CD4-positive, CD25-positive, alpha-beta regulatory T cell (primary cell): ENCODE results near the gene PRLHR. TPM values are rescaled to one million over a fixed set of nuclear protein-coding genes. Genes with fewer than 3 reads are reported as not detected.

Source experiments
- ATAC-seq, 2 donors: fragments of 150-1000 bp; cut with Tn5 transposase; one replicate each; pipeline ENCODE4 v1.10.0; 2021; ENCODE audit warnings: low read depth in 2 of 2, moderate number of reproducible peaks in 2 of 2, moderate library complexity in 1 of 2
- DNase-seq, 3 donors: peaks; one replicate each; pipeline versions ENCODE4 v3.0.0 to v3.0.0-alpha.2; 2012 to 2022; ENCODE audit warnings: mixed read lengths in 1 of 3
- H3K27ac ChIP-seq: one replicate; pipeline ENCODE4 v1.7.0; 2013; ENCODE audit warnings: mild to moderate bottlenecking, low read length; ENCODE audit not compliant: insufficient read depth, poor library complexity, severe bottlenecking
- H3K27me3 ChIP-seq: one replicate; pipeline ENCODE4 v1.7.0; 2013; ENCODE audit warnings: low read length; ENCODE audit not compliant: control insufficient read depth, insufficient read depth
- H3K36me3 ChIP-seq: one replicate; pipeline ENCODE4 v1.7.0; 2013; ENCODE audit warnings: mild to moderate bottlenecking, low read length, moderate library complexity; ENCODE audit not compliant: control insufficient read depth, insufficient read depth
- H3K4me1 ChIP-seq: 2 replicates; pipeline ENCODE4 v1.7.0; 2013; ENCODE audit warnings: mild to moderate bottlenecking, low read length; ENCODE audit not compliant: insufficient read depth, control insufficient read depth, poor library complexity, severe bottlenecking
- H3K4me3 ChIP-seq: one replicate; pipeline ENCODE4 v1.7.0; 2013; ENCODE audit warnings: low read depth, mild to moderate bottlenecking, low read length, moderate library complexity
- H3K9me3 ChIP-seq, 2 experiments: 1 replicate in 1 of 2; 2 replicates in 1 of 2; pipeline ENCODE4 v1.7.0; 2013; ENCODE audit warnings: low read length in 2 of 2, mild to moderate bottlenecking in 1 of 2, moderate library complexity in 1 of 2; ENCODE audit not compliant: control insufficient read depth in 2 of 2
- H3K27ac Mint-ChIP-seq, 3 donors: one replicate each; pipeline ENCODE4 v1.8.0; 2020 to 2022; ENCODE audit warnings: mild to moderate bottlenecking in 3 of 3, mixed read lengths in 3 of 3, moderate library complexity in 2 of 3
- H3K27me3 Mint-ChIP-seq: one replicate; pipeline ENCODE4 v1.8.0; 2022; ENCODE audit warnings: mild to moderate bottlenecking, mixed read lengths
- H3K36me3 Mint-ChIP-seq: one replicate; pipeline ENCODE4 v1.8.0; 2020; ENCODE audit warnings: mixed read lengths
- H3K4me1 Mint-ChIP-seq, 4 donors: one replicate each; pipeline ENCODE4 v1.8.0; 2020 to 2022; ENCODE audit warnings: mixed read lengths in 4 of 4, mild to moderate bottlenecking in 1 of 4
- H3K4me3 Mint-ChIP-seq, 4 donors: one replicate each; pipeline ENCODE4 v1.8.0; 2020 to 2022; ENCODE audit warnings: mild to moderate bottlenecking in 4 of 4, mixed read lengths in 4 of 4, moderate library complexity in 3 of 4
- H3K9me3 Mint-ChIP-seq, 7 donors: one replicate each; pipeline ENCODE4 v1.8.0; 2020 to 2022; ENCODE audit warnings: mixed read lengths in 7 of 7, mild to moderate bottlenecking in 3 of 7, moderate library complexity in 2 of 7
- polyA plus RNA-seq, 4 donors: library from polyadenylated mRNA; unstranded; fragments of 300-500 nt; fragmentation: Illumina TruSeq; gene quantifications; one replicate each; pipeline ENCODE4 v1.2.3, GENCODE V29; 2021
- total RNA-seq: library from RNA; stranded (reverse); gene quantifications from one replicate; pipeline ENCODE4 v1.2.3, GENCODE V29; 2022

PRLHR gene
- total and polyA plus RNA-seq, 5 donors from 2014 or later = not detected

DNA sequence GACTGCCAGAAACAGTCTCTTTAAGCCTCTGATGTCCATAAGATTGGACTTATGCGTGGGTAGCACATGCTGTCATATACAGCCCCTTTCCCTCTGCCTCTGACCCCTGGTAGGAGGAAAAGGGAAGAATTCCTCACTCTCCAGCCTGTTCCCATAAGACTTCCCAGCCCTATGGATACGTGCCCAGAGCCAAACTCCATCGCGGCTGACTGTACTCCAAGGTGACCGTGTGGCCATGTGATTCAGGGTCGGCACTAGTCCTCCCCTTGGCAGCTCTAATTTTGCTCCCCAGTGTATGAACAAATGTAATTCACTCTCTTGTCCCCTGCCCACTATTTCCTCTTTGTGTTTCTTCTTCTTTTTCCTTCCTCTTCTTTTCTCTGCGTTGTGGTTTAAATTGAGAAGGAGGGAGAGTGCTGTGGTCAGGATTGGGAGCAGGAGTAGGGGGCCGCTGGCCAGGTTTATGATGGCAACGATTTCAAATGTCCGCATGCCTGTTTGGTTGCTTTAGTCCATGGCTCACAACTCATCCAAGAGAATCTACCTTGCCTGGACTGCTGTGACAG, 43.8 kb downstream of the PRLHR start:
- no peaks in the 10 kb centered on the region for H3K36me3 Mint-ChIP-seq
- no peaks in the 10 kb centered on the region for H3K4me1 ChIP-seq

GRCh38 chr10:118547282-118547681, 48.2 kb downstream of the PRLHR start:
- Histone ChIP-seq H3K4me3 (no peak overlapping the region), H3K27me3 (peaks cover 19% of the 10 kb centered on the region), H3K27ac (no peak overlapping the region), H3K36me3 (no peaks in the 10 kb centered on the region), H3K9me3 (no peaks in the 10 kb centered on the region), H3K4me1 (no peaks in the 10 kb centered on the region)
- H3K4me1 Mint-ChIP-seq = peaks cover 0 to 4% (median 0%) of the 10 kb centered on the region in 4 donors
- no peaks in the 10 kb centered on the region for H3K36me3 Mint-ChIP-seq
- H3K9me3 Mint-ChIP-seq = no peaks in the 10 kb centered on the region
- ATAC-seq (no peak), DNase-seq (no peak)
- no peak overlapping the region for H3K27ac Mint-ChIP-seq
- H3K27me3 Mint-ChIP-seq = peaks cover 42% of the 10 kb centered on the region
- no peak overlapping the region for H3K4me3 Mint-ChIP-seq

More for the DNA sequence above, 43.8 kb downstream of the PRLHR start:
- no peak overlapping the region for H3K4me3 ChIP-seq
- DNase-seq (no peak), ATAC-seq (no peak)
- H3K27me3 ChIP-seq = peaks cover 24% of the 10 kb centered on the region
- H3K9me3 ChIP-seq = no peaks in the 10 kb centered on the region
- H3K36me3 ChIP-seq = no peaks in the 10 kb centered on the region
- peaks cover 52% of the 10 kb centered on the region for H3K27me3 Mint-ChIP-seq
- H3K27ac Mint-ChIP-seq = no peak overlapping the region
- H3K27ac ChIP-seq = no peak overlapping the region
- peaks cover 0 to 3% (median 1%) of the 10 kb centered on the region in 7 donors for H3K9me3 Mint-ChIP-seq
- H3K4me1 Mint-ChIP-seq = no peaks in the 10 kb centered on the region
- H3K4me3 Mint-ChIP-seq = no peak overlapping the region

- no peak overlapping the region for H3K27ac Mint-ChIP-seq
- no peaks in the 10 kb centered on the region for H3K36me3 Mint-ChIP-seq
- H3K36me3 ChIP-seq = no peaks in the 10 kb centered on the region
- no peak overlapping the region for H3K27ac ChIP-seq
- no peaks in the 10 kb centered on the region for H3K9me3 Mint-ChIP-seq
- H3K4me3 ChIP-seq = no peak overlapping the region
- H3K9me3 ChIP-seq = no peaks in the 10 kb centered on the region
- no peak overlapping the region for H3K4me3 Mint-ChIP-seq
- H3K4me1 Mint-ChIP-seq = peaks cover 0 to 4% (median 0%) of the 10 kb centered on the region in 4 donors
- H3K4me1 ChIP-seq = no peaks in the 10 kb centered on the region
- H3K27me3 ChIP-seq = peaks cover 14% of the 10 kb centered on the region
- no peak for ATAC-seq
- DNase-seq = no peak
- H3K27me3 Mint-ChIP-seq = peaks cover 41% of the 10 kb centered on the region
Measured at GRCh38 chr10:118546479-118546878, 49.0 kb downstream of the PRLHR start.

- Histone ChIP-seq H3K4me1 (no peaks in the 10 kb centered on the region), H3K9me3 (no peaks in the 10 kb centered on the region), H3K36me3 (no peaks in the 10 kb centered on the region), H3K27me3 (peaks cover 14% of the 10 kb centered on the region), H3K27ac (no peak overlapping the region), H3K4me3 (no peak overlapping the region)
- Mint-ChIP-seq H3K27ac (no peak overlapping the region), H3K9me3 (no peaks in the 10 kb centered on the region), H3K27me3 (peaks cover 35% of the 10 kb centered on the region), H3K36me3 (no peaks in the 10 kb centered on the region), H3K4me3 (no peak overlapping the region), H3K4me1 (peaks cover 0 to 4% (median 0%) of the 10 kb centered on the region in 4 donors)
- no peak for DNase-seq
- no peak for ATAC-seq
Measured at GRCh38 chr10:118545381-118545780, 50.1 kb downstream of the PRLHR start.

DNA sequence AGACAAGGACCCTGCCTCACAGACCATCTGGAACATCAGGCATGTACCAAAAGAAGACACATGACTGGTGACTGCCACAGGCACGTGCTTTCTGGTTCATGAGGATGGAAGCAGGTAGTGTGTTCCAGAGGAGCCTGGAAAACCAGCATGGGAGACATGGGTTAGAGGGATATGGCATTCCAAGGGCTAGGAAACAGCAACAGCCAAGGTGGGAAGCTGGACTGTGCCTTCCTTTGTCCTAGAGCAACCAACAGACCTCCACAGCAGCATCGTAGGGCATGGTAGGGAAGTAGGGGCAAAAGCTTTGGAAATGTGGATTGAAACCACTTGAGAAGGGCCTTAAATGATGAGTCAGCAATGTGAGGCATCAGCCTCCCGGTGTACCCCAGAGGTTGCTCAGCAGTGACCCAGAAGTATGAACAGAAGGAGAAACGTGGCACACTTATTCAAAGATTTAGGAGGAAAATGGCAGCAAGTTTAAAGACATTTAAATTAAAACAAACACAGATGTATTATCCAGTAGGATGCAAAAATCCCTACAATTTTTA, 51.0 kb downstream of the PRLHR start:
- H3K27ac ChIP-seq = no peak overlapping the region
- Mint-ChIP-seq H3K9me3 (no peaks in the 10 kb centered on the region), H3K27ac (no peak overlapping the region), H3K4me1 (peaks cover 0 to 4% (median 0%) of the 10 kb centered on the region in 4 donors), H3K27me3 (peaks cover 34% of the 10 kb centered on the region), H3K4me3 (no peak overlapping the region), H3K36me3 (no peaks in the 10 kb centered on the region)
- H3K27me3 ChIP-seq = peaks cover 14% of the 10 kb centered on the region
- H3K36me3 ChIP-seq = no peaks in the 10 kb centered on the region
- DNase-seq (no peak), ATAC-seq (no peak)
- H3K4me1 ChIP-seq = no peaks in the 10 kb centered on the region
- H3K4me3 ChIP-seq = no peak overlapping the region
- H3K9me3 ChIP-seq = no peaks in the 10 kb centered on the region

DNA sequence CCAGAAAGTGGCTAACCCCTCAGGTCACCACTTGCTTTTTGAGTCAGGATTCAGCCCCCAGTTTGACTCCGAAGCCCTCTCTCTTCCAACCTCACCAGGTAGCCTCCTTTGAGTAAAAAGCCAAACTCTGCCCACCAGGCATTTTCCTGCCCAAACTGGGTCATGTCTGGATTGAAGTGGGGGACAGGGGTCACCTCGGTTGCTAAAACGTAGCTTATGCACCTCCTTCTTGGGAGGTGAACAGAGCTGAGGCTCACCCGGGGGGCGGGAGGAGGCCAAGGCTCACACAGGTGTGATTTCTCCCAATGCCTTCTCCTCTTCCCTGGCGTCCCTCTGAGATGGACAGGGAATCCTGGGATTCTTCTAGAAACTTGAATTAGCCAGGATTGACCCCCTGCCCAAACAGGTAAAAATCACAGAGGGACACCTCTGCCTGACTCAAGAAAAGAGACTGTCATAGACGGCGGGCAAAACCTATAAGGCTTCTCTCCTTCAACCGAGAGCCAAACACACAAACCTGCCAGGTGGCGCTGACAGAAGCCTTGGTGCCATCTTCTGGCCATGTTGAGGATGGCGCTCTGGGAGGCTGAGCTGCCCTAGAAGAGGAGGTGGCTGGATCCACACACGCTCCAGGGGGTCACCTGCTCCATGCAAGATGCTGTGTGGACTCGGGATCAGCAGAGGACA, 51.6 kb downstream of the PRLHR start:
- Mint-ChIP-seq H3K36me3 (no peaks in the 10 kb centered on the region), H3K4me1 (peaks cover 0 to 4% (median 0%) of the 10 kb centered on the region in 4 donors), H3K9me3 (no peaks in the 10 kb centered on the region), H3K27ac (no peak overlapping the region), H3K27me3 (peaks cover 38% of the 10 kb centered on the region), H3K4me3 (no peak overlapping the region)
- Histone ChIP-seq H3K4me1 (no peaks in the 10 kb centered on the region), H3K4me3 (no peak overlapping the region), H3K36me3 (no peaks in the 10 kb centered on the region), H3K27ac (no peak overlapping the region), H3K9me3 (no peaks in the 10 kb centered on the region), H3K27me3 (peaks cover 16% of the 10 kb centered on the region)
- DNase-seq (peak in 2 of 3 donors; percentile 25 to 44), ATAC-seq (peak; percentile 39 to 50)

DNA sequence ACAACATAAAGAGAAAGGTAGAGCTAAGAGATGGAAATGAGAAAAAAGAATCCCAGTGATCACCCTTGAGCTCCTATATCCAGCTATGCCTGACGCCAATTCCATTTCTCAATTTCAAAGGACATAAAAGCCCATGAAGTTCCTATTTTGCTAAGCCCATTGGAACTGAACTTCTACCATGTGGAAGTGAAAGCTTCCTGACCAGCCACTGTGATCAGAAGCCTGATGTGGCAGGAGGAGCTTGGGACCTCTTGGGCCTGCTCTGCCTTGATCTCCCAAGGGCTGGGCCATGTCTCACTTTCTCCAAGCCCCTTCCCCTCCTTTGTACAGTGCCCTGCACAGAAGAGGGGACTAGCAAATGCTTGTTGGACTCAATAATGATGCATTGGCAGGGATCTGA, 52.7 kb downstream of the PRLHR start:
- no peaks in the 10 kb centered on the region for H3K9me3 ChIP-seq

More for the DNA sequence above, 52.7 kb downstream of the PRLHR start:
- ATAC-seq (no peak), DNase-seq (no peak)
- Mint-ChIP-seq H3K27ac (no peak overlapping the region), H3K9me3 (no peaks in the 10 kb centered on the region), H3K4me1 (peaks cover 0 to 4% (median 0%) of the 10 kb centered on the region in 4 donors), H3K36me3 (no peaks in the 10 kb centered on the region), H3K27me3 (peaks cover 38% of the 10 kb centered on the region), H3K4me3 (no peak overlapping the region)
- H3K27ac ChIP-seq = no peak overlapping the region
- H3K4me1 ChIP-seq = no peaks in the 10 kb centered on the region
- no peak overlapping the region for H3K4me3 ChIP-seq
- peaks cover 16% of the 10 kb centered on the region for H3K27me3 ChIP-seq
- H3K36me3 ChIP-seq = no peaks in the 10 kb centered on the region
